Endothelial cell (in vitro differentiated cells): Measurements from ENCODE around the gene CCL25. TPM values are rescaled to one million over a fixed set of nuclear protein-coding genes. Genes with fewer than 3 reads are reported as not detected.

Experiments
- DNase-seq: peaks from one replicate; pipeline ENCODE4 v3.0.0; 2021; ENCODE audit warnings: low spot score
- H3K27ac Mint-ChIP-seq: one replicate; pipeline ENCODE4 v1.8.0; 2021; ENCODE audit warnings: mixed read lengths, inconsistent platforms; ENCODE audit not compliant: unreplicated experiment
- H3K27me3 Mint-ChIP-seq: one replicate; pipeline ENCODE4 v1.8.0; 2021; ENCODE audit warnings: mild to moderate bottlenecking, moderate library complexity, mixed read lengths, inconsistent platforms; ENCODE audit not compliant: unreplicated experiment
- H3K36me3 Mint-ChIP-seq: one replicate; pipeline ENCODE4 v1.8.0; 2021; ENCODE audit warnings: mild to moderate bottlenecking, low read depth, mixed read lengths, inconsistent platforms; ENCODE audit not compliant: unreplicated experiment
- H3K4me1 Mint-ChIP-seq: one replicate; pipeline ENCODE4 v1.8.0; 2021; ENCODE audit warnings: mild to moderate bottlenecking, mixed read lengths, inconsistent platforms; ENCODE audit not compliant: unreplicated experiment
- H3K4me3 Mint-ChIP-seq: one replicate; pipeline ENCODE4 v1.8.0; 2021; ENCODE audit warnings: mild to moderate bottlenecking, mixed read lengths, inconsistent platforms; ENCODE audit not compliant: unreplicated experiment
- H3K9me3 Mint-ChIP-seq: one replicate; pipeline ENCODE4 v1.8.0; 2021; ENCODE audit warnings: mixed read lengths, inconsistent platforms; ENCODE audit not compliant: unreplicated experiment
- CTCF ChIP-seq: fragments of 200-600 bp; sonication (generic); IDR thresholded peaks from one replicate; pipeline ENCODE4 v1.5.0; 2021; ENCODE audit warnings: antibody characterized with exemption; ENCODE audit not compliant: unreplicated experiment
- total RNA-seq: library from RNA; stranded (reverse); fragmentation: NEBNext Ultra II Directional; extraction: Animal tissue kit (Norgen Biotek cat#: 25700); gene quantifications from one replicate; pipeline ENCODE4 v1.2.1, GENCODE V29; 2021; ENCODE audit not compliant: unreplicated experiment

CCL25 gene
- total RNA-seq, 1 donor from 2014 or later, result not detected

GRCh38 chr19:8069096-8069973 is 16.8 kb downstream of the CCL25 start:
- Mint-ChIP-seq H3K27ac (no peak overlapping the region), H3K4me3 (no peak overlapping the region), H3K36me3 (peaks cover 14% of the 10 kb centered on the region), H3K27me3 (peaks cover 1% of the 10 kb centered on the region), H3K4me1 (no peaks in the 10 kb centered on the region), H3K9me3 (no peaks in the 10 kb centered on the region)
- DNase-seq, result no peak
- peak; percentile 99 for TF ChIP-seq CTCF

GRCh38 chr19:8071912-8072311 is 19.4 kb downstream of the CCL25 start:
- Mint-ChIP-seq H3K9me3 (no peaks in the 10 kb centered on the region), H3K27me3 (peaks cover 2% of the 10 kb centered on the region), H3K4me1 (no peaks in the 10 kb centered on the region), H3K4me3 (no peak overlapping the region), H3K36me3 (peaks cover 17% of the 10 kb centered on the region), H3K27ac (no peak overlapping the region)
- DNase-seq, result no peak
- TF ChIP-seq CTCF, result no peak

GRCh38 chr19:8074501-8074900 is 21.9 kb downstream of the CCL25 start:
- no peak for TF ChIP-seq CTCF
- Mint-ChIP-seq H3K27ac (no peak overlapping the region), H3K9me3 (no peaks in the 10 kb centered on the region), H3K4me3 (peak overlapping the region; percentile 34), H3K36me3 (peaks cover 17% of the 10 kb centered on the region), H3K27me3 (peaks cover 3% of the 10 kb centered on the region), H3K4me1 (no peaks in the 10 kb centered on the region)
- no peak for DNase-seq

GRCh38 chr19:8075158-8076074 is 22.9 kb downstream of the CCL25 start:
- TF ChIP-seq CTCF, result no peak
- no peak for DNase-seq
- peak overlapping the region; percentile 68 for H3K27ac Mint-ChIP-seq
- H3K36me3 Mint-ChIP-seq, result peaks cover 10% of the 10 kb centered on the region
- H3K9me3 Mint-ChIP-seq, result no peaks in the 10 kb centered on the region
- no peaks in the 10 kb centered on the region for H3K4me1 Mint-ChIP-seq
- no peak overlapping the region for H3K4me3 Mint-ChIP-seq
- H3K27me3 Mint-ChIP-seq, result peaks cover 3% of the 10 kb centered on the region
